Suprapubic skin (tissue), 4 donors: ENCODE results near the gene CCNI2.

ENCODE experiments used
- CTCF ChIP-seq, 2 donors: fragments of 200-600 bp in 1 of 2; fragments of 450-650 bp in 1 of 2; sonication (generic) in 1 of 2; IDR thresholded peaks; one replicate each; pipeline ENCODE4 v1.5.1; 2016 to 2019; ENCODE audit warnings: antibody characterized with exemption in 2 of 2, mild to moderate bottlenecking in 1 of 2, moderate library complexity in 1 of 2
- EP300 ChIP-seq: sonication (generic); formaldehyde crosslinking; IDR thresholded peaks from one replicate; pipeline ENCODE4 v1.6.1; 2017; ENCODE audit warnings: antibody characterized with exemption
- POLR2A ChIP-seq, 2 donors: fragments of 450-650 bp; IDR thresholded peaks; one replicate each; pipeline ENCODE4 v1.6.1; 2017; ENCODE audit warnings: antibody characterized with exemption in 2 of 2, mild to moderate bottlenecking in 2 of 2, moderate library complexity in 2 of 2
- POLR2AphosphoS5 ChIP-seq, 3 donors: sonication (generic); formaldehyde crosslinking; IDR thresholded peaks; one replicate each; pipeline ENCODE4 v1.6.1; 2017; ENCODE audit warnings: antibody characterized with exemption in 3 of 3

- no peak for TF ChIP-seq CTCF (IDR thresholded peaks at IDR 0.05)
- no peak for TF ChIP-seq POLR2A (IDR thresholded peaks at IDR 0.05)
- TF ChIP-seq POLR2AphosphoS5 (IDR thresholded peaks at IDR 0.05), result no peak
- no peak for TF ChIP-seq EP300
Measured at GRCh38 chr5:132775476-132775961, 28.3 kb downstream of the CCNI2 start.
